LNCaP clone FGC (cell line): ENCODE data around the gene RSF1.

Experiments
- DNase-seq: peaks from one replicate; pipeline ENCODE4 v3.0.0-alpha.2; 2011; ENCODE audit warnings: low read depth
- H3K4me3 ChIP-seq: 2 replicates; pipeline ENCODE4 v1.5.1; 2011; ENCODE audit warnings: mild to moderate bottlenecking, low read depth, low read length, control low read depth
- TF ChIP-seq, protein P1 (sequence below): IDR thresholded peaks from 2 replicates; pipeline ENCODE4 v1.5.1; 2012; ENCODE audit warnings: mild to moderate bottlenecking; ENCODE audit not compliant: control insufficient read depth, insufficient read depth; ENCODE audit errors: extremely low read depth

Gene RSF1

DNA sequence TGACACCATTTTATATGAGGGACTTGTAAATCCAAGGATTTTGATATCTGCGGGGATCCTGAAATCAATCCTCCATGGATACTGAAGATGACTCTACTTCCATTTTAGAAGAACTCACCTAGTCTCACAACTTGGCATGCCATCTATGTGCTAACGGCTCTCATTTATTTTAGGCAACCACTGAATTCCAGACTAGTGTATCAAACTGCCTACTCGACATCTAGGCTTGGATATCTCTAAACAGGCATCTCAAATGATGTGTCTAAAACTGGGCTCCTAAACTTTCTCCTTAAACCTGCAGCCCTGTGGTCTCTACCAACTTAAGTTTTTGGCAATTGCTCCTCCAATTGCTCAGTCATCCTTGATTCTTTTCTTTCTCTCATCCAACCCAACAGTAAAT, 151.8 kb downstream of the RSF1 start:
- H3K4me3 ChIP-seq = no peak overlapping the region
- TF ChIP-seq, protein P1, sequence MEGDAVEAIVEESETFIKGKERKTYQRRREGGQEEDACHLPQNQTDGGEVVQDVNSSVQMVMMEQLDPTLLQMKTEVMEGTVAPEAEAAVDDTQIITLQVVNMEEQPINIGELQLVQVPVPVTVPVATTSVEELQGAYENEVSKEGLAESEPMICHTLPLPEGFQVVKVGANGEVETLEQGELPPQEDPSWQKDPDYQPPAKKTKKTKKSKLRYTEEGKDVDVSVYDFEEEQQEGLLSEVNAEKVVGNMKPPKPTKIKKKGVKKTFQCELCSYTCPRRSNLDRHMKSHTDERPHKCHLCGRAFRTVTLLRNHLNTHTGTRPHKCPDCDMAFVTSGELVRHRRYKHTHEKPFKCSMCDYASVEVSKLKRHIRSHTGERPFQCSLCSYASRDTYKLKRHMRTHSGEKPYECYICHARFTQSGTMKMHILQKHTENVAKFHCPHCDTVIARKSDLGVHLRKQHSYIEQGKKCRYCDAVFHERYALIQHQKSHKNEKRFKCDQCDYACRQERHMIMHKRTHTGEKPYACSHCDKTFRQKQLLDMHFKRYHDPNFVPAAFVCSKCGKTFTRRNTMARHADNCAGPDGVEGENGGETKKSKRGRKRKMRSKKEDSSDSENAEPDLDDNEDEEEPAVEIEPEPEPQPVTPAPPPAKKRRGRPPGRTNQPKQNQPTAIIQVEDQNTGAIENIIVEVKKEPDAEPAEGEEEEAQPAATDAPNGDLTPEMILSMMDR = no peak
- DNase-seq = no peak

DNA sequence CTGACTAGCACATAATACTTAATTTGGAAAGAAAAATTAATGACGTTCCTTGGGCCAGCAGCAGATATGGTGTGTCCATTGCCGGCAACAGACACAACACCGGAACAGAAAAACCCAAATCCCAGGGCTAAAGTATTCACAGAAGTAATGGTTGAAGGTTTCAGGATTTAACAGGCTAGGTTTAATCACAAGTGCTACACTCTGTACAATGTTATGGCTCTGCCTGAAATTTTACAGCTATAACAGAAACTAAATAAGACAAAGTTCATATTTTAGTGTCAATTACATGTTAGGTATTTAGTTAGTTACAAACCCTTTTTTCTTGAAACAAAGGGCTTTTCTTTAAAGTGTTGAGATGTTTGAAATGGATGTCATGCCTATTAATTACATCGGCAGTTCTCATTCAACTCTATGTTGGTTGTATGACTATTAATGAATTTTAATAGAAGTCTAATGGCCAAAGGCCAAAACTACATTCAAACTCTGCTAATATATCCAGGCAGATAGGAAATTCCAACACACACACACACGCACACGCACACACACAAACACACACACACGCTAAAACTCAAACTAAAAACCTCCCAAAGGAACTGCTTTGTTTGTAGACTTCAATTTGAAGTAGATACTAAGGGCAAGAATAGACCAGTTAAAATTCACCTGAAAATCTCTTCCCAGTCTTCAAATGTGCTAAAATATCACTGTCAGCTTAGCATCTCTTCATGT, 155.1 kb downstream of the RSF1 start:
- DNase-seq = no peak
- H3K4me3 ChIP-seq = no peak overlapping the region
- TF ChIP-seq, protein P1 = no peak

DNA sequence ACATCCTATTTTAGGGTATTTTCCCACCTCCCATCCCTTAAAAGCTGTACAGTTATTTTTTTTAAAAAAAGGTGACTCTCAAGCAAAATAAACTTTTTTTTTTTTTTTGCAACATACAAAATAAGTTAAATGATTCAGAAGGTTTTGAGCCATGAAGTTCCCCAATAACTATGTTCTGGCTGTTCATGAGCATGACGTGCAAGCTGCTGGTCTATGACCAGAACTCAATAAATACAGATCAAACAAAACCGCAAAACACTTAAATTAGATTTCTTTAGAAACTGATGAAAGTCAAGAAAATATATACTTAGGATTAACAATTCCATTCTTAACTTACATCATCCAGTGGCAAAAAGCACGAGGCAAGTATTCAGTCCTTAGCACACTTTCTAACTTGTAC, 158.9 kb downstream of the RSF1 start:
- TF ChIP-seq, protein P1 = no peak
- H3K4me3 ChIP-seq = no peak overlapping the region
- no peak for DNase-seq

- H3K4me3 ChIP-seq = no peak overlapping the region
- TF ChIP-seq, protein P1 = no peak
- DNase-seq = no peak
Measured at GRCh38 chr11:77660947-77661346, 159.6 kb downstream of the RSF1 start.

GRCh38 chr11:77658213-77659013, 162.1 kb downstream of the RSF1 start:
- no peak for DNase-seq
- no peak overlapping the region for H3K4me3 ChIP-seq
- TF ChIP-seq, protein P1 = no peak

DNA sequence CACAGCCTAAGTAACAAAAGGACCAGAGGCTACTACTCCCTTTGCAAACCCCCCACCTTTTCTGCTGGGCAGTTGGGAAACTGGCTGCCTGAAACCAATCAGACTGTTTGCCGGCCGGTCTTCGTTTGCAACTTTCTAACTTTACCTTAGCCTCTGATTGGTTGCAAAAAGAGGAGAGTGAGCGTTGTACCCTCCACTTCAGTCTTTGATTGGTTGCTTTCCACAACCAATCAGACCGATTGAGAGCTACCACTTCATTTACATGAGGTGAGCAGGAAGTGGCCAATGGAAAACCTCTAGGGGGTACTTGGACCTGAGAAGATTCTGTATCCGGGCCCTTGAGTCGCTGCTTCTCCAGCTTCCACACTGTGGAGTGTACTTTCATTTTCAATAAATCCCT, 164.2 kb downstream of the RSF1 start:
- no peak overlapping the region for H3K4me3 ChIP-seq
- no peak for DNase-seq
- TF ChIP-seq, protein P1 = no peak
